ENCODE data around the gene COL10A1. TPM values are rescaled to one million over a fixed set of nuclear protein-coding genes. Genes with fewer than 3 reads are reported as not detected.

The COL10A1 gene
- total and polyA plus RNA-seq, 2 of the 4 experiments (the other 2 are of a cell fraction) = 0.05 TPM; not detected in 1

DNA sequence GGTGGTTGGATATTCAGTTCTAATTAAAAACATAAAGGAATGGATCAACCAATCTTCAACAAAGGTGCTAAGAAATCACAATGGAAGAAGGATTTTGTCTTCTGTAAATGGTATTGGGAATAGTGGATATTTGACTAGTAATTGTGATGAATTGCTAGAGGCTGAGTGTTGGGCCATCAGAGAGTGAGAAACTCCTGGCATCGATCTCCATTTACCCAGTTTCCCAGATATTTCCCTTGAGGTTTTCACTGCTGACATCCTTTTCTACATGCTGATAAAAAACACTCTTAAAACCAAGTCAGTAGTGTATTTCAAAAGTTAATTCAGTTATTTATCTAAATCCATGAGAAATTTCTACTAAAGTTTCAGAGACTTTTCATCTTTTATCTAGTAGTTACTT is 40.4 kb upstream of the COL10A1 start:
- DNase-seq (no peak), ATAC-seq (ENCODE audit: low read depth) (no peak)
- H2AK9ac ChIP-seq (replicated peaks; ENCODE audit: low read depth, low read length, poor library complexity) = no peak overlapping the region
- no peaks in the 10 kb centered on the region for H3K27me3 ChIP-seq (ENCODE audit: control insufficient read depth, insufficient read depth, low read length)
- peaks cover 0 to 3% of the 10 kb centered on the region in 2 experiments; a peak in 1 of 4 replicates for H3K79me1 ChIP-seq (ENCODE audit: low read depth in 1 of 2, low read length in 2 of 2)
- BruUV-seq (replicated peaks) = no TSS peak
- H3K4me1 ChIP-seq (ENCODE audit: control insufficient read depth, insufficient read depth, low read length) = no peaks in the 10 kb centered on the region
- H2BK20ac ChIP-seq (ENCODE audit: low read depth, low read length) = no peak overlapping the region
- H3K9me1 ChIP-seq (ENCODE audit: insufficient read depth, low read length) = no peaks in the 10 kb centered on the region
- no peak overlapping the region for H4K91ac ChIP-seq (ENCODE audit: insufficient read depth, low read depth, low read length)
- no peaks in the 10 kb centered on the region for H3K36me3 ChIP-seq (ENCODE audit: control insufficient read depth, insufficient read depth, low read length)
- no peak overlapping the region for H3K4me2 ChIP-seq (ENCODE audit: low read depth, low read length)
- no peak overlapping the region for H2AK5ac ChIP-seq (ENCODE audit: low read depth, low read length)
- no peak overlapping the region for H3K18ac ChIP-seq (ENCODE audit: low read depth, low read length)
- no peak overlapping the region for H4K5ac ChIP-seq (ENCODE audit: low read depth, low read length)
- no peak overlapping the region for H2BK5ac ChIP-seq (ENCODE audit: low read depth, low read length, poor library complexity, severe bottlenecking)
- no peak overlapping the region for H4K8ac ChIP-seq (ENCODE audit: low read depth in 2 of 2, low read length in 2 of 2)
- no peak overlapping the region for H3K56ac ChIP-seq (ENCODE audit: extremely low read depth, insufficient read depth, low read length)
- POLR2A ChIA-PET (ENCODE audit: unreplicated experiment) = no interaction called here
- H3K14ac ChIP-seq (replicated peaks; ENCODE audit: low read depth, low read length) = no peak overlapping the region
- in situ Hi-C loops (cut with MboI; ENCODE audit: low sequenced_read_pairs) (no loop called here), intact Hi-C loops (cut with micrococcal nuclease) (no loop called here), dilution Hi-C loops (cut with HindIII; ENCODE audit: low sequenced_read_pairs, unreplicated experiment) (no loop called here)
- no peak overlapping the region for H3K4me3 ChIP-seq (ENCODE audit: insufficient read depth, low read depth, low read length)
- no peaks in the 10 kb centered on the region for H3K9me3 ChIP-seq (ENCODE audit: control insufficient read depth, insufficient read depth, low read length)
- H3K9ac ChIP-seq (ENCODE audit: low read depth, low read length) = no peak overlapping the region
- WGBS, 2 experiments (ENCODE audit: extremely low coverage in 2 of 2, insufficient read length in 1 of 2) = no CpG with 5 or more reads among the region's 1 CpG
- no peak overlapping the region for H3K4ac ChIP-seq (ENCODE audit: low read depth, low read length)
- CTCF ChIA-PET = no interaction called here
- H2BK15ac ChIP-seq (ENCODE audit: low read depth, low read length) = no peak overlapping the region
- no peaks in the 10 kb centered on the region for H4K20me1 ChIP-seq (ENCODE audit: insufficient read depth, low read length)
- no peak overlapping the region for H3K23ac ChIP-seq (ENCODE audit: low read depth, low read length)
- no peak overlapping the region for H3K27ac ChIP-seq (ENCODE audit: insufficient read depth, low read length)
- TF ChIP-seq RAD21 (IDR thresholded peaks at IDR 0.05; ENCODE audit: low read length) (no peak), RCOR1 (IDR thresholded peaks at IDR 0.05; ENCODE audit: insufficient replicate concordance, low read length) (no peak), CTCF (conservative IDR thresholded peaks at IDR 0.05; ENCODE audit: low read depth, low read length) (no peak), MAZ (IDR thresholded peaks at IDR 0.05; ENCODE audit: borderline replicate concordance, low read depth, low read length) (no peak), POLR2A (IDR thresholded peaks at IDR 0.05; ENCODE audit: low read depth, low read length) (no peak), MXI1 (IDR thresholded peaks at IDR 0.05; ENCODE audit: borderline replicate concordance, low read depth, low read length) (no peak), CHD1 (IDR thresholded peaks at IDR 0.05; ENCODE audit: low read depth, low read length) (no peak), FOS (IDR thresholded peaks at IDR 0.05; ENCODE audit: low read depth, low read length) (no peak), MAFK (IDR thresholded peaks at IDR 0.05; ENCODE audit: low read depth, low read length) (no peak), NFE2L2 (IDR thresholded peaks at IDR 0.05; ENCODE audit: low read depth, low read length) (no peak), BHLHE40 (IDR thresholded peaks at IDR 0.05; ENCODE audit: low read depth, low read length) (no peak)
- TF ChIP-seq, protein P1, sequence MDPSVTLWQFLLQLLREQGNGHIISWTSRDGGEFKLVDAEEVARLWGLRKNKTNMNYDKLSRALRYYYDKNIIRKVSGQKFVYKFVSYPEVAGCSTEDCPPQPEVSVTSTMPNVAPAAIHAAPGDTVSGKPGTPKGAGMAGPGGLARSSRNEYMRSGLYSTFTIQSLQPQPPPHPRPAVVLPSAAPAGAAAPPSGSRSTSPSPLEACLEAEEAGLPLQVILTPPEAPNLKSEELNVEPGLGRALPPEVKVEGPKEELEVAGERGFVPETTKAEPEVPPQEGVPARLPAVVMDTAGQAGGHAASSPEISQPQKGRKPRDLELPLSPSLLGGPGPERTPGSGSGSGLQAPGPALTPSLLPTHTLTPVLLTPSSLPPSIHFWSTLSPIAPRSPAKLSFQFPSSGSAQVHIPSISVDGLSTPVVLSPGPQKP (IDR thresholded peaks at IDR 0.05; ENCODE audit: borderline replicate concordance, low read depth, low read length) = no peak
- no peak overlapping the region for H2BK120ac ChIP-seq (ENCODE audit: low read depth, low read length)
- H2AFZ ChIP-seq (replicated peaks; ENCODE audit: low read length, poor library complexity) = no peak overlapping the region
